ENCODE results near the gene SH3RF1.

SH3RF1 gene

DNA sequence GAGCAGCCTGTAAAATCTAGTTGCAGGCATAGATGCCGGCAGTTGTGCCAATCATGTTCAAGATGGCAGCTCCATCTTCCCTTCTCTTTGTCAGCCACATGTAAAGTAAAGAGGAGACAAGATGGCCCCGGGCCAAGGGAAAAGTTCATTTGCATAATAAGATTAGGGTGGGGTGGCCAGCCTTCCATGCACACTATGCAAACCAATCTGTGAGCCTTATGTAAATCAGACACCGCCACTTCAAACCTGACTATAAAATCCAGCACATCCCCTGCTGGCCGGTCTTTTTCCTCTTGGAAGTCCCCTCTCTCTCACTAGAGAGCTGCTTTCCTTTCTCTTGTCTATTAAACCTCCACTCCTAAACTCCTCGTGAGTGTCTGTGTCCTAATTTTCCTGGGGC lies 181.8 kb downstream of the SH3RF1 start:
- TF ChIP-seq, protein P1, sequence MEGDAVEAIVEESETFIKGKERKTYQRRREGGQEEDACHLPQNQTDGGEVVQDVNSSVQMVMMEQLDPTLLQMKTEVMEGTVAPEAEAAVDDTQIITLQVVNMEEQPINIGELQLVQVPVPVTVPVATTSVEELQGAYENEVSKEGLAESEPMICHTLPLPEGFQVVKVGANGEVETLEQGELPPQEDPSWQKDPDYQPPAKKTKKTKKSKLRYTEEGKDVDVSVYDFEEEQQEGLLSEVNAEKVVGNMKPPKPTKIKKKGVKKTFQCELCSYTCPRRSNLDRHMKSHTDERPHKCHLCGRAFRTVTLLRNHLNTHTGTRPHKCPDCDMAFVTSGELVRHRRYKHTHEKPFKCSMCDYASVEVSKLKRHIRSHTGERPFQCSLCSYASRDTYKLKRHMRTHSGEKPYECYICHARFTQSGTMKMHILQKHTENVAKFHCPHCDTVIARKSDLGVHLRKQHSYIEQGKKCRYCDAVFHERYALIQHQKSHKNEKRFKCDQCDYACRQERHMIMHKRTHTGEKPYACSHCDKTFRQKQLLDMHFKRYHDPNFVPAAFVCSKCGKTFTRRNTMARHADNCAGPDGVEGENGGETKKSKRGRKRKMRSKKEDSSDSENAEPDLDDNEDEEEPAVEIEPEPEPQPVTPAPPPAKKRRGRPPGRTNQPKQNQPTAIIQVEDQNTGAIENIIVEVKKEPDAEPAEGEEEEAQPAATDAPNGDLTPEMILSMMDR (IDR thresholded peaks at IDR 0.05; ENCODE audit: low read depth, low read length, missing control alignments) = no peak
- H3K4me3 ChIP-seq (ENCODE audit: low read depth, low read length) = no peak overlapping the region
- DNase-seq (ENCODE audit: low read depth) = no peak
- in situ Hi-C loops (cut with HindIII; ENCODE audit: low sequenced_read_pairs) = no loop called here

DNA sequence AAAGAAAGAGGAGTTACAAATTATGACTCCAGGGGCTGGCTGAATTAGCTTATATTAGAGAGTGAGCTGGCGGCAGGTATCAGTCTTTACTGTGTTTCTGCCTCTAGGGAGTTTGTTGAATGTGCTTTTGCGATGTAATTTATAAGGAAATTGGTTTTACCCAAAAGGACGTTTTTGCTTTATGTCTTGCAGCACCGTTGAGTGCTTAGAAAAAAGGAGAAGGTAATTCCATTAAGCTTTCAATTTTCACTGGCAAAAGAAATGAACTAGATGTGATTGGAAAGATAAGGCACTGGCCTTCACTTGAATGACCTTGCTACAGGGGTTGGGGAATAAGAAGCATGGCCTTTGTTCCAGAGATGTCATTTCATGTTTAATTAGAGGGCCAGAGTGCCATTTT lies 185.8 kb downstream of the SH3RF1 start:
- DNase-seq (ENCODE audit: low read depth) = no peak
- TF ChIP-seq, protein P1 (IDR thresholded peaks at IDR 0.05; ENCODE audit: low read depth, low read length, missing control alignments) = no peak
- H3K4me3 ChIP-seq (ENCODE audit: low read depth, low read length) = no peak overlapping the region
- in situ Hi-C loops (cut with HindIII; ENCODE audit: low sequenced_read_pairs) = loop anchor here (5.0 kb wide), 1 partner anchor 57 kb away; no protein-coding TSS in a partner anchor

DNA sequence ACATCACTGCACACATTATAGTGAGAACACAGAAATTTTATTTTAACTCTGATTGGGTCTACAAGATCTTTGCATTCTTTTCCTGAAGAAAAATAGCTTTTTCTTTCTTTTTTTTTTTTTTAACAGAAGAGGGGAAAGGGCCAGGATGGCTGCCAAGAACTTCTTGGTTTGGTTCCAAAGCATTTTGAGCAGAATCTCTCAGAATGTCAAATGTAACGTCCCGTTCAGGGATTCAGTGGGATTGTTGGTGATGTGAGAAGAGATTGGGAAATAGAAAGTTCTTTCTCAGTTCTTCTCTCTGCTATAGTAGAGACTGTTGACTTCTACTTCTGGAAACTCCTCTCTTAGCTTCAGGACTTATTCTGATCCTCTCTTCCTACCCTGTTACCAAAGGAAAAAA lies 189.8 kb downstream of the SH3RF1 start:
- peak; percentile 54 for DNase-seq (ENCODE audit: low read depth)
- H3K4me3 ChIP-seq (ENCODE audit: low read depth, low read length) = no peak overlapping the region
- TF ChIP-seq, protein P1 (IDR thresholded peaks at IDR 0.05; ENCODE audit: low read depth, low read length, missing control alignments) = no peak
- in situ Hi-C loops (cut with HindIII; ENCODE audit: low sequenced_read_pairs) = loop anchor here (5.0 kb wide), 1 partner anchor 61 kb away; no protein-coding TSS in a partner anchor

DNA sequence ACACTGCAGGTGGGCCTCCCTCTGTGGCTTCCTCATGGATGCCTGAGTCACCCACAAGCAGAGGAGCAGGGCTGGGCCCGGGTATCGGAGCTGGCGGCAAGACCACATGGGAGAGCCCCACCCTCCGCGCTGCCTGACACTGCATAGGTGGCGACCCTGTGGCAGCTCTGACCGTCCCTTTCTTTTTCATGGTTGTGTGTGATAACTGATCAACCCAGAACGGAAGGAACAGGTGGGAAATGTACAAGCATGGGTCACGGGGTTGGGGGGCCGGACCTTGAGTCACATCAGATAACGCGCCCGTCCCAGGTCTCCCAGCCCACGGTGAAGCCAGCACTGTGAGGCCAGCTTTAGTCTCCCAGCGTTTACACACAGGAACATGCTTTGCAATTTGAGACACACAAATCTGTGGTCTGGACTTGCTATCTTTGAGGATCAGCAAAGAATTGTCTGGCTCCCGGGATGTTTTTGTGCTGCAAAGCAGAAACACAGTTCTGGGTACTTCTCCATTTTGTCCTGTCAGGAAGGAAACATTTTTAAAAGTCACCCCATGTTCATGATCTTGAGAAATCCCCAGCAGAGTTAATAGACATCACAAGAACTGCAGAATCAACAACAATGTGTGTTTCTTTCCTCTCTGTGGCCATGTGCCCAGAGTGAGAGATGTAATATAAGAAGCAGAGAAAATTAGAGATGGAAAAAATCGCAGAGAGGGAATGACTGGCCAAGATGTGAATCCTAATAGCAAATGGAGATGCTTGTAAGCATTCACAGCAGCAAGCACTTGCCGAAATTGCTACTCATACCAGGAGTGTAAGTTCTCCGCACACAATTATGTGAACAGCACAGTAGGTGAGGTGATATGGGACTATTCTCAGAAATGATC lies 190.6 kb downstream of the SH3RF1 start:
- no peak overlapping the region for H3K4me3 ChIP-seq (ENCODE audit: low read depth, low read length)
- TF ChIP-seq, protein P1 (IDR thresholded peaks at IDR 0.05; ENCODE audit: low read depth, low read length, missing control alignments) = no peak
- in situ Hi-C loops (cut with HindIII; ENCODE audit: low sequenced_read_pairs) = loop anchor here (5.0 kb wide), 1 partner anchor 62 kb away; no protein-coding TSS in a partner anchor
- peak; percentile 82 for DNase-seq (ENCODE audit: low read depth)

DNA sequence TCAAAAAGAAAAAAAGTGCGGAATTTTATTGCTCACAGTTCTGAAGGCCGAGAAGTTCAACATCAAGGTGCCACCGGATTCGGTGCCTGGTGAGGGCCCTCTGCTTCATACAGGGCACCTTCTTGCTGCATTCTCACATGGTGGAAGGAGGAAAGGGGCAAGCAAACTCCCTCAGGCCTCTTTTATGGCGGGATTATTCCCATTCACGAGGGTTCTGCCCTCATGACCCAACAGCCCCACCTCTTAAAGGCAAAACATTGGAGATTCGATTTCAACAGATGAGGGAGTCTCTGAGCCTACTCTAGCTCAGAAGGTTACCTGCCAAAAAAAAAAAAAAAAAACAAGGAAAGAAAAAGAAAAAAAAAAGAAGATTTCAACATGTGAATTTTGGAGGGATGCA lies 196.6 kb downstream of the SH3RF1 start:
- no peak overlapping the region for H3K4me3 ChIP-seq (ENCODE audit: low read depth, low read length)
- in situ Hi-C loops (cut with HindIII; ENCODE audit: low sequenced_read_pairs) = no loop called here
- TF ChIP-seq, protein P1 (IDR thresholded peaks at IDR 0.05; ENCODE audit: low read depth, low read length, missing control alignments) = no peak
- no peak for DNase-seq (ENCODE audit: low read depth)

DNA sequence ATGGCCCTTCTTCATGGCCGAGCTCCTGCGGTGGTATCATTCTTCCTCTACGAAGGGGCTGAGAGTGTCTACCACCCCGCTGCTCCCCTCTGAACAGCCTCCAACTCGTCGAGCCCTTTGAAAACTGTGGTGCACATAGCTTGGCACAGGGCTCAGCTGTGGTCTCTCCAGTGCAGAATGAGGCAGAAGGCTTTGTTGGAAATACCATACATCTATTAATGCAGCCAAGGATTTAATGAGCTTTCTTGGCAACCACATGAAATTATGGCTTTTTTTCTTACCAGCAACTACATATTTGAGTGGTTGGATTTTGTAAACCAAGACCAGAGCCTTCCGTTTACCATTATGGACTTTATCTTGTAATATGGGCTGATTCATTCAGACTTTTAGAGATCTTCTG lies 199.0 kb downstream of the SH3RF1 start:
- TF ChIP-seq, protein P1 (IDR thresholded peaks at IDR 0.05; ENCODE audit: low read depth, low read length, missing control alignments) = no peak
- DNase-seq (ENCODE audit: low read depth) = peak; percentile 92
- in situ Hi-C loops (cut with HindIII; ENCODE audit: low sequenced_read_pairs) = no loop called here
- no peak overlapping the region for H3K4me3 ChIP-seq (ENCODE audit: low read depth, low read length)
